Measurements from ENCODE around the gene ROR1.
"Not testable (repeated sequence)": the region's sequence is repeated elsewhere in the genome, so short reads cannot be mapped to it uniquely, and the experiment has no call there.

ROR1 gene

GRCh38 chr1:63826246-63826861 is 52.5 kb downstream of the ROR1 start:
- FAIRE-seq = not testable (repeated sequence)

DNA sequence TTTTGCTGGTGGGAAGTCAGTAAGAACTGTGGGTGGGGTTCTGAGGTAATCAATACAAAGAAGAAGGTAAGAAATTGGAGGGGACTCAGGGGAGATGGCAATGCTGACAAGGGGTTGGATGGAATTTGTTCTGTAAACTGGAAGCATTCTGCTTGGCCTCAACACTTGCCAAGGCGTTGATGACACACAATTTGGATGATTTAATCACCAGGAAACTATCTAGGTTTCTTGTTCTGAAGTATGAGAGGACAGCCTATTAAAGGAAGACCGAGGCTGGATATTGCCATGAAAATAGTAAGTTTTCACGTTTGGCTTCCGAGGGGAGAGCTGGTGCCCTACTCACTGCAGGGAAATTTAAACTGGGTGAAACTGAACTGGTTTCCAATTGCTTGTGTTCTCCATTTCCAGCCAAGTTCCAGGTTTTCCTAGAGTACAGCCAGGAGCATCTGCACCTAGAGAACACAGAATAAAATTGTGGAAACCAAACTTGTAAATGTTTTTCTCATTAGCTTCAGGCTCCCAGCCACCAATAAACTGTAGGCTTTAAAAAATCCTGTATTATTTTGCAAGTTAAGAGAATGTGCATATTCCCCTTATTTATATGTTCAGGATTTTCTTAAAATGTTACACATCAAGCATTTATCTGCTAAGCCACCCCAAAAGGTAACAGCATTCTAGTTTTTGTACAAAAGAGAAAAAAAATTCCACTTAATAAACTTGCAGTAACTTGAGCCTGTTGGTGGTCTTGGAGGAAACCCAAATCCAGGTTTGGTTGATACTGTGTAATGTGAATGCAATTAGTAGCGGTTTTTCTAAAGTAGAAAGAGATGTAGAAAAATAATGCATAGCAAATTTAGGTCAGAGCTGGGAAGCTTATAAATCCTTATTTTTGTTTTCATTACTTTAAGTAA is 53.8 kb downstream of the ROR1 start:
- no peak for FAIRE-seq

- no peak for FAIRE-seq
Measured at GRCh38 chr1:63828322-63829044, 54.7 kb downstream of the ROR1 start.

- no peak for FAIRE-seq
Measured at GRCh38 chr1:63829349-63830327, 55.8 kb downstream of the ROR1 start.

DNA sequence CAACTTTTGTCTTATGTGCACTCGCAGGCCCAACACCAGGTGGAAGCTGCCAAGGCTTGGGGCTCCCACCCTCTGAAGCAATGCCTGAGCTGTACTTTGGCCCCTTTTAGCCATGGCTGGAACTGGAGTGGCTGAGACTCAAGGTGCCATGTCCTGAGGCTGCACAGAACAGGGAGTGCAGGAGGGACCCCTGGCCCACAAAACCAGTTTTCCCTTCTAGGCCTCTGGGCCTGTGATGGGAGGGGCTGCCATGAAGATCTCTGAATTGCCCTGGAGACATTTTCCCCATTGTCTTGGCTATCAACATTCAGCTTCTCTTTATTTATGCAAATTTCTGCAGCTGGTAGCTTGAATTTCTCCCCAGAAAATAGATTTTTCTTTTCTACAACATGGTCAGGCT is 57.6 kb downstream of the ROR1 start:
- FAIRE-seq = no peak

- FAIRE-seq = no peak
Measured at GRCh38 chr1:63833363-63834119, 59.7 kb downstream of the ROR1 start.

DNA sequence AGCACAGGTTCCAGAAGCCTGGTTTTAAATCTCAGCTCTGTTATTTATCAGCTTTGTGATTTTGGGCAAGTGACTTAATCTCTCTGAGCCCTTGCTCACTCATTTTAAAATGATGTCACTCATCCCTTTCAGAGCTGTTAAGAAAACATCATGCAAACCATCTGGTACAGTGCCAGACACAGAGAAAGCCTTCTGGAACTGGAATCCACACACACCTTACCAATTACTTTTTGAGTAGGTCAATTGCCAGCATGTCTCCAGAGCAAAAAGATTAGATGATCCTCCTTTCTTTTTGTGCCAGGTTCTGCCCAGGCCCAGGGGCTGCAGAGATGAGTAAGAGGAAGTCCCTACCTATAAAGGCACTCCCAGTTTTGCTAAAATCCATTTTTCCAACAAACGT is 61.3 kb downstream of the ROR1 start:
- FAIRE-seq = no peak

DNA sequence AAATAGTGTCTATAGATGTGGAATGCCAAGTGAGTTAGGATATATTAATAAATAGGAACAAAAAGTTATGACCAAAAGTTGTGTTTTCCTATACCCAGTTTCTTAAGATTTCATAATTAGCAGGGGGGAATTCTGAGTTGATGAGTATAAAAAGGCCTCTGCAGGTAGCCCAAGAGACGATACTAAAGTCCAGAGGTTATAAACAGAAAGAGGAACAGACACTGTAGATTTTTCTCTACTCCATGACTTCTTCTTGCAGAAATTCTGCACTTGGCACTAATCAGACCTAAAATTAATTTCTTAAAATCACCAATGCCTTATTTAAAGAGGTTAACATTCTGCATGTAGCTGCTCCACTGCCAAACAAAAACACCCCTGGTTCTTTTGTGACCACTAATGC is 62.6 kb downstream of the ROR1 start:
- no peak for FAIRE-seq

DNA sequence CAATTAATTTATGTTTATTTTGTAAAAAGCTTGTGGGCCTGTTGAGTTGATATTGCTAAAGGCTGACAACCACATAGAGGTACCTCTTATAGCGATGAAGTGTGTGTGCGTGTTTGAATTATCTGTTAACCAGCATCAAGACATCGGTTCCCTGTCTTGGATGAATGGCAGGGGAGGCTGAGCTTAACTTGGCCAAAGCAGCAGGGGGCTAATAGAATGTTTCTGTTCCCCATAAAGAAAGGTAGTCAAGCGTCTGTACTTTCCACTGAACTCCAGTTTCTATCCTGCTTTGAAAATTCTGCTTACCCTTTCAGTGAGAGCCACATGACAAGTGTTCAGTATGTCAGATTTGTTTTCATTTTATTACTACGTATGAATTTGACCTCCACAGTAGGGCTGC is 63.0 kb downstream of the ROR1 start:
- FAIRE-seq = no peak

DNA sequence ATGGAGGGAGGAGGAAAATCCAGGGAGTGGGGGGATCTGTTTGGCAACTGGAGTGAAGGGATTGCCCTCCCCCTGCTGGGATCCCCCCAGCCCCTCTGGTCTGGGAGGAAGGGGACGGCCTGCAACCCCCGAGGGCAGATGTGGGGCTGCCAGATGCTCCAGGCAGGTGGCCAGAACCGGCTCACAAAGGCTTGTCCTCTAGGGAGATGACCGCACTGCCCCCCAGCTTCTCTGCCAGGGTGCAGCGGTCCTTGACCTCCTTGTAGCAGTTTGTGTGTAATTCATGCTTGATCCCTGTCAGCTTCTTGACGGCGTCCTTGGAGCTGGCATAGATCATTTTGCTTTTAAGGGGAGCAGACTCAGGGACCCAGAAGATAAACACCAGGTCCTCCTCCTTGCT is 69.2 kb downstream of the ROR1 start:
- FAIRE-seq = no peak

DNA sequence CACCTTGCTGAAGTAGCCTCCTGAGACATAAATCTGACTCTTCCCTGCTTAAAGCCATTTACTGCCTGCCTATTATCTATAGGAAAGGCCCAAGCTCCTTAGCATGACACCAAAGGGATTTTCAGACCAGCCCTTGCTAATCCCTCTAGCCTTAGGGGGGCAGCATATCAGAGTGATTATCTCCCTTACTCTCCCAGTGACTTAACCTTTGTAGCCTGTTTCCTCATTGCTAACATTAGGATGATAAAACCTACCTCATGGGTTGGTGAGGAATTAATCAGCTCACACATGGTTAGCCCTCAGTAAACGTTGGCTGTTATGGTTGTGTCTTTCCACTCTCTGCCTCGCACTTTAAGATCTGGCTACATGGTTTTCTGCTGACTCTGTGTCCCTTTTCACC is 70.1 kb downstream of the ROR1 start:
- no peak for FAIRE-seq

GRCh38 chr1:63845346-63845745 is 71.5 kb downstream of the ROR1 start:
- FAIRE-seq = no peak

- FAIRE-seq = no peak
Measured at GRCh38 chr1:63847308-63847910, 73.6 kb downstream of the ROR1 start.

DNA sequence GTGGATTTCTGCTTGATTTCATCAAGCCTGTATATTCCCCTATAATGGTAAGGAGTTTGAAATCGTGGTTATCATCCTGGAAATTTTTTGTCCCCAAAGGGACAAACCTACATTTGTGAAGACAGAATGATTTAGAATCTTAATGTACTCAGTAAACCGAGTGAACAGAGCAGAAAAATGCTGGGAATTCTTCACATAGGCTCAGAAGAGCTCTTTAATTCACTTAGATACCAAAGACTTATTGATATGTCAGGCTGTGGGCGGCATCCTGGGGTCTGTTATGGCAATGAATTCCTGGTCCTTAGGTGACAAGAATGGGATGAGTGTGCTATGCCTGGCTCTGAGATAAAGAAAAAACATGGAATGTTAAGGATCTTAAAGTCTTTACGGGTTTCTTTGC is 74.9 kb downstream of the ROR1 start:
- FAIRE-seq = no peak

DNA sequence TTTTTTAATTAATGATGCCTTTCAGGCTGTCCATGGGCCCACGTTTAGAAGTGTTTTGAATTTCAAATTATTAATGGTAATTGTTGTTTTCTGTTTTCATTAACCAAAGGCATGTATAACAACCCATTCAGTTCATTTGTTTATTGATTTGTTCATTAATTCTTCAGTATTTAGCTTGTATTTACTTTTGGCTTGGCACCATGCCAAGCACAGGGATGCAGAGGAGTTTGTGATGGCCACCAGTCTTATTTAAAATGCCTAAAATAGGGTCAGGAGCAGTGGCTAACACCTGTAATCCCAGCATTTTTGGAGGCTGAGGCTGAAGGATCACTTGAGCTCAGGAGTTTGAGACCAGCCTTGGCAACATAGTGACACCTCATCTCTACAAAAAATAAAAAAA is 75.3 kb downstream of the ROR1 start:
- FAIRE-seq = no peak

DNA sequence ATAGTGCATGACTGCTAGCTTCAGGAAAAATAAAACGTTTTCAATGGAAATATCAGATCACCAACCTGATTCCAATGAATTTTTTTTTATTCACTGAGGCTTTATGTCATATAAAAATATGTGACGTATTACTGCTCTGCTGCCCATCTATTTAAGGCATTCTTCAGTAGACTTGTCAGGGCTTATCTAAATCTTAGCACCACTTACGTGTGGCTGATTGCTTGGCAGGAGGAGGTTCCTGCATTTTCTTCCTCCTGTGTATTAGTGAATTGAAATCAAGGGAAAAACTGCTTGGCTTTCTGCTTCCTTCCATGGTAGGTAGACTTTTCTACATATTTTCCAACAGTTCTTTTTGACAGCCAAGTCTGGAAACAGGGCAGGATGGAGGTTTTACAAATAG is 80.3 kb downstream of the ROR1 start:
- no peak for FAIRE-seq

DNA sequence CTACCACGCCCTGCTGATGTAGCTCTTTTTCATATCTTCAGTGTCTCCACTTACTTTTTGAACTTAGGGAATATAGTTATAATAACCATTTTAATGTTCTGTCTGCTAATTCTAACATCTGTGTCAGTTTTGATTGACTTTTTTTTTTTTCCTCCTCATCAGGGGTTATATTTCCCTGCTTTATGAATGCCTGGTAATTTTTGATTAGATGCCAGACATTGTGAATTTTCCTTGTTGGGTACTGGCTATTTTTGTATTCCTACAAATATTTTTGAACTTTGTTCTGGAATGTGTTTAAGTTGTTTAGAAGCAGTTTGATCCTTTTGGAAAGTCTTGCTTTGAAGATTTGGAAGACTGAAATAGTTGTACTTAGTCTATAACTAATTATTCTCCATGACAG is 82.1 kb downstream of the ROR1 start:
- FAIRE-seq = no peak

DNA sequence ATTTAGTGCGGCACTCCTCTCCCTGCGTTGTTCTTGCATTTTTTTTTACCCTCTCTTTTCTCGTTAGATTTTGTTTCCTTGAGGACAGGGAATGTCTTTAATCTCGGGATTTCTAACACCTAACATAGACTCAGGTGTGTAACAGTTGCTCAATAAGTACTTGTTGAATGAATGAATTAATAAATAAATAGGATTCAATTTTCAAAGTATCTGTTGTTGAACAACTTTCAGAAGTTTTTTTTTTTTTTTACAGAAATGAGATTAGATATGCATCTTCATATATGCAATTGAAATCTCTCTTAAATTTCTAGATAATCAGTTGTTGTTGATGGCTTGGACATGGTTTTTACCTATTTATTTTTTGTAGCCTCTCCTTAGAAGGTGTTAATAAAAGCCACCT is 83.1 kb downstream of the ROR1 start:
- FAIRE-seq = no peak

DNA sequence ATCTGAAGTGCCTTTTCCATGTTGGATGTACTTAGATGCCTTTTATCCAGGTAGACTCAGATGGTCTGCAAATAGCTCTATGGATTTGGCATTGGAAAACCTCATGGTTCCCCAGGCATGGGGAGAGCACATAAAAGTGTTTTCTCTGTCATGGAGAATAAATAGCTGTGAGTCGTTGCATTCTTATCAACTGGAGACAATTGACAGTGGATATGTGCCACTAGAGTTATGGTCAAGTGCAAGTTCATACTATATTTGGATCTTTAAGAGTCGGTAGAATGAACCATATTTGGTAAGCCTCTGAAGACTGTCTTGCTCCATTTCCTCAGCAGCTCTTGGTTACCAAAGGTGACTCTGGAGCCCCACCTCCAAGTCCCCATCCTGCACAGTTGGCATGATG is 83.7 kb downstream of the ROR1 start:
- no peak for FAIRE-seq

DNA sequence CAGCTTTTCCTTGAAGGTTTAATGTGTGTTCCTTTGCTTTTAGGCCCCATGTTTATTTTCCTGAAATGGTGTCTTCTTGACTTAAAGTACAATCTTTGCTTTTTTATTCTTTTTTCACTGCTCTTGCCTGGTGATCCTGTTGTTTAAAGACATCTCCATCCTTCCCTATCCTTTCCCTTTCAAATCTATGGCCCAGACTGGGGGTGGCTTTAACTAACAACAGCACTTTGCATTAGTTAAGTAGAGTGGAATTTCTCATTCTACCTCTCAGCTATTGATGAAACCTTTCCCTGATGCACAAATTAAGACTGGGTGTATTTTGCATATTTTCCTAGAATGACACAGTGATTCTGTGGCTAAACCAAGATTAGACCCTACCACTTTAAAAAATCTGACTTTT is 84.3 kb downstream of the ROR1 start:
- FAIRE-seq = no peak

DNA sequence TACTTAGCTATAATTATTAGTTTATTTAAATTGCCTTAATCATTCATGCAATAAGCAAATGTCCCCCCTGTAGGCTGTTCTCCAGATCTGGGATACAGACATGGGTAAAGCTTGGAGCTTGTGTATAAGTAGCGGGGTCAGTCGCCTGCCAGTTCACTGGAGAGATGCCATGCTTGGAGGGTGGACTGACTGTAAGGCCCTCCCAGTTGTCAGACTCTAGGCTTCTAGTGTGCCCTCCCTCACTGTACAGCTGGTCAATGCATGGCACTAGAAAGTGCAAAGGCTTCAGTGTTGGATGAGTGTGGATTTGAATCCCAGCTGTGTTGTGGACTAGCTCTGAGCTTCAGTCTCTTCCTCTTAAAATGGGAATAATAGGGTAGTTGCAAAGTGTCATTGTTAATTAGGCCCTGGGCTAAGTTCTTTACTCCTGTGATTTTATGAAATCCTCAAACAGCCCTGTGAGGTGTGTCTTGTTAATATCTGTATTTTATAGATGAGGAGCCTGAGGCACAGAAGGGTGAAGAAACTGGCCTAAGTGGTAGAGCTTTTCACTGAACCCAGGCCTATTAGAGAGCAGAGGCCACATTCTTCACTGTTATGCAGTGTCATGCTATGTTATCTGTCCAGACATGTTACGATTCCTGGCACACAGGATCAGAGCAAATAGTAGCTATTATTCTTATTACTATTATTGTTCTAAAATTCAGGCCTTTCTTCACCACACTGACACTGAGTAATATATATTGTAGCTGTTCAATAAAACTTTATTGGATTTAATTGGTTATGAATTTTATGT is 85.9 kb downstream of the ROR1 start:
- FAIRE-seq = no peak

Measured in G401.6 (cell line).